SK-N-SH treated with all-trans-retinoic acid at 6 μM for 48 hours (cell line): Measurements from ENCODE around the gene SORL1-AS1.
"Not testable (repeated sequence)": the region's sequence is repeated elsewhere in the genome, so short reads cannot be mapped to it uniquely, and the experiment has no call there.

ENCODE experiments used
- CREB5 ChIP-seq: fragments of 250-450 bp; sonication (Bioruptor Pico); IDR thresholded peaks from 2 replicates; pipeline ENCODE4 v1.5.1; 2020; ENCODE audit warnings: low read depth, mild to moderate bottlenecking, moderate library complexity
- CSDC2 ChIP-seq: fragments of 250-450 bp; sonication (Bioruptor Pico); IDR thresholded peaks from 2 replicates; pipeline ENCODE4 v1.5.0; 2020; ENCODE audit warnings: mild to moderate bottlenecking, moderate library complexity
- GLIS3 ChIP-seq: fragments of 250-450 bp; sonication (Bioruptor Pico); IDR thresholded peaks from 2 replicates; pipeline ENCODE4 v1.5.0; 2020; ENCODE audit warnings: mild to moderate bottlenecking, moderate library complexity
- OSR1 ChIP-seq: fragments of 250-450 bp; sonication (Bioruptor Pico); IDR thresholded peaks from 2 replicates; pipeline ENCODE4 v1.8.0; 2022; ENCODE audit warnings: moderate library complexity, mild to moderate bottlenecking, inconsistent platforms
- PPARA ChIP-seq: fragments of 250-450 bp; sonication (Bioruptor Pico); IDR thresholded peaks from 2 replicates; pipeline ENCODE4 v1.5.0; 2020; ENCODE audit warnings: mild to moderate bottlenecking, borderline replicate concordance
- ZC3H10 ChIP-seq: fragments of 250-450 bp; sonication (Bioruptor Pico); IDR thresholded peaks from 2 replicates; pipeline ENCODE4 v1.5.1; 2021; ENCODE audit warnings: mild to moderate bottlenecking, moderate library complexity
- ZFP3 ChIP-seq: fragments of 250-450 bp; sonication (Bioruptor Pico); IDR thresholded peaks from 2 replicates; pipeline ENCODE4 v1.5.0; 2020; ENCODE audit warnings: mild to moderate bottlenecking, moderate library complexity
- ZFP30 ChIP-seq: fragments of 450-650 bp; formaldehyde crosslinking; IDR thresholded peaks from 2 replicates; pipeline ENCODE4 v1.5.0; 2022; ENCODE audit warnings: mild to moderate bottlenecking, moderate library complexity
- ZNF70 ChIP-seq: fragments of 450-650 bp; formaldehyde crosslinking; IDR thresholded peaks from 2 replicates; pipeline ENCODE4 v1.5.0; 2020; ENCODE audit warnings: mild to moderate bottlenecking, moderate library complexity

- not testable (repeated sequence) for TF ChIP-seq PPARA (CRISPR knock-in tag); GLIS3; CREB5 (CRISPR knock-in tag); ZNF70 (CRISPR knock-in tag); ZC3H10 (CRISPR knock-in tag); ZFP30; ZFP3 (CRISPR knock-in tag); CSDC2 (CRISPR knock-in tag); OSR1
Measured at GRCh38 chr11:121411330-121411729, 41.4 kb downstream of the SORL1-AS1 start.
